Muscle of back (tissue), 13 donors: Measurements from ENCODE around the gene SLC16A3. TPM values are rescaled to one million over a fixed set of nuclear protein-coding genes. Genes with fewer than 3 reads are reported as not detected.
"Not testable (repeated sequence)": the region's sequence is repeated elsewhere in the genome, so short reads cannot be mapped to it uniquely, and the experiment has no call there.

ENCODE experiments used
- DNase-seq, 3 donors: peaks; one replicate each; pipeline versions ENCODE4 v3.0.0 to v3.0.0-alpha.2; 2013
- long read RNA-seq, 9 donors: transcript quantifications; one replicate each; lab custom pipeline, GENCODE V29; 2026
- polyA plus RNA-seq, 10 donors: library from polyadenylated mRNA; unstranded; fragments of 120-200 nt; gene quantifications; one replicate each; pipeline ENCODE4 v1.2.1, GENCODE V29; 2013; ENCODE audit not compliant: insufficient read length in 10 of 10

Gene SLC16A3
- 10 to 100 TPM; 20.2 to 39.1 (median 23.3) TPM for polyA plus RNA-seq
- long read RNA-seq, donor 1, full-length matches to known transcripts, result 5 of 15 reads
- long read RNA-seq, donor 1, partial matches to known transcripts, result 10 of 15 reads
- long read RNA-seq, donor 1, other reads (novel, unspliced or antisense), result 0 of 15 reads
- long read RNA-seq, donor 2, transcript SLC16A3-214 (5 exons, 2,002 nt), result major isoform, 7 of 7 reads
- long read RNA-seq, donor 2, partial matches to known transcripts, result 0 of 7 reads
- long read RNA-seq, donor 2, other reads (novel, unspliced or antisense), result 0 of 7 reads
- long read RNA-seq, donor 3, result 0 reads
- long read RNA-seq, donor 4, full-length matches to known transcripts, result 2 of 9 reads
- long read RNA-seq, donor 4, partial matches to known transcripts, result 7 of 9 reads
- long read RNA-seq, donor 4, other reads (novel, unspliced or antisense), result 0 of 9 reads
- long read RNA-seq, donor 5, full-length matches to known transcripts, result 2 of 2 reads
- long read RNA-seq, donor 5, partial matches to known transcripts, result 0 of 2 reads
- long read RNA-seq, donor 5, other reads (novel, unspliced or antisense), result 0 of 2 reads
- long read RNA-seq, donor 6, transcript SLC16A3-214 (5 exons, 2,002 nt), result major isoform, 9 of 9 reads
- long read RNA-seq, donor 6, partial matches to known transcripts, result 0 of 9 reads
- long read RNA-seq, donor 6, other reads (novel, unspliced or antisense), result 0 of 9 reads
- long read RNA-seq, donor 7, transcript SLC16A3-214 (5 exons, 2,002 nt), result major isoform, 5 of 18 reads
- long read RNA-seq, donor 7, partial matches to known transcripts, result 5 of 18 reads
- long read RNA-seq, donor 7, other reads (novel, unspliced or antisense), result 8 of 18 reads
- long read RNA-seq, donor 8, partial matches to known transcripts, result 0 of 1 reads
- long read RNA-seq, donor 8, other reads (novel, unspliced or antisense), result 0 of 1 reads
- long read RNA-seq, donor 9, partial matches to known transcripts, result 0 of 1 reads
- long read RNA-seq, donor 9, other reads (novel, unspliced or antisense), result 0 of 1 reads

- DNase-seq, result peak in 1 of 3 donors; percentile 75
Measured at GRCh38 chr17:82228842-82229697, at the start of gene SLC16A3. SLC16A3 (plus strand) TSS chr17:82229042; CDS start chr17:82236009, 6,967 bp downstream.

- DNase-seq, result no peak
Measured at GRCh38 chr17:82179412-82179811, 49.4 kb upstream of the SLC16A3 start.

DNA sequence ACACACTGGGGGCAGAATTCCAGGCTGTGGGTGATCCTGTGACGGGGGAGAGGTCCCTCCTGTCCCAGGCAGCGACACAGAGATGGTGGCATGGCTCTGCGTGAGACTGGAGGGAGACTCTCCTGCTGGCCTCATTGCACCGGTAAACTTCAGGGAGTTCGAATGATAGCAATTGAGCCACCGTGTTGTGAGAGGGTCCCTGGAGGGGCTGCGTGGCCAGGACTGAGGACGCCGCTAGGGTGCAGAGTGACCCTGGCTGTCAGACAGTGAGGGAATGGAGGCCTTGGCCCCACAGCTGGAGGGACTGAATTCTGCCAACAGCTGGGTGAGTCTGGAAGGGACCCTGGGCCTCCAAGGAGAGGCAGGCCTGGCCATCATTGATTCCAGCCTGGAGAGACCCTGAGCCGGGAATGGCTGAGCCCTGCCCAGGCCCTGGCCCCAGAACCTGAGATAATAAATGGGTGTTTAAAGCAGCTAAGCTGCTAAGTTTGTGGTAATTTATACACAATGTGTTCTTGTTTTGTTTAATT, 48.8 kb upstream of the SLC16A3 start:
- no peak for DNase-seq

DNA sequence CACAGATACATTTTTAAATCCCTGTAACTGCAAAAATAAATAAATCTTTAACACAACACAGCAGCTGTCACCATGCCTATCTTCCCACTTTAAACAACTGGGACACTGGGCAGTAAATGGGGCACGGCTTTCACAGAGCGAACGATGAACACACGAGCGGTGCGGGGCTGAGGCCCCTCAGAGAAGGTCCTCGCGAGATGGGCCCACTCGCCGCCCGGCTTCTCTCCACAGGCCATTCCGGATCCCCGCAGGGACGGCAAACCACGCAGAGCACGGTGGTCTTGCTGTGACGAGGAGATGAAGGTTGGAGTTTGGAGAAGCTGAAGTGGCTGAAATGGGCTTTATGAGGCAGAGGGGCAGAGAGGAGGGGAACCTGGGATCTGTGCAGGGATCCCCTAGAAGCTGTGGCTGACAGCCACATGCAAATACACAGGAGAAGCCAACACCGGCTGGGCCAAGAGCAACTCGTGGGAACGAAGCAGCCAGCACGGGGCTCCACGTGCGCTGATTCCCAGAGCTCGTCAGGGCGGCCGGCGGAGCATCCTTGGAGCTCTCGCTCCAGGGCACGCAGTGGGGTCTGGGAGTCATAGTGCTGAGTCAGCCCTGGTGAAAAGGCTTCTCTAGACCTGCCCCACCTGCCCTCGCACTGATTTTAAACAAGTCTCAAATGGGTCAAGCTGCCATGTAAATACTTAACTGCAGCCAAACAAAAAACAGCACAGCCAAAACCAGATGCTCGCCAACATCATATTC, 47.9 kb upstream of the SLC16A3 start:
- no peak for DNase-seq

DNA sequence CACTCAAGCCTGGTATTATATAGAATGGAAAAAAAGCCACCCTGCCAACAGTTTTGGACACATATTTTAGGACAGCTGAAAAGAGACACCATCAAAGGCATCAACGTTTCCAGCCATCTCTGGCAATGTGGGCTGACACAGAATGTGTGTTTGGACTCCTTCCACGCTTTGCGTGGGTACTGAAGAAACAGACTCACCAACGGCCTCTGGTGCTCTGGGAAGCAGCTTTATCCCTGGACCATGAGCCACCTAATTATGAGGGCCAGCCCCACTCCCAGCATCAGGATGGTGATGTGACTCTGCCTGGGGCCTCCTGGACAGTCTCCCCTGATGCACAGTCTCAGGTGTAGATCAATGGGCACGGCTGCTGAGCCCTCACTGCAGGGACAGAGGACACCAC, 44.1 kb upstream of the SLC16A3 start:
- DNase-seq, result no peak

GRCh38 chr17:82186221-82186620, 42.6 kb upstream of the SLC16A3 start:
- DNase-seq, result no peak

GRCh38 chr17:82187500-82187899, 41.3 kb upstream of the SLC16A3 start:
- no peak for DNase-seq

- DNase-seq, result no peak
Measured at GRCh38 chr17:82188001-82188961, 40.6 kb upstream of the SLC16A3 start.

- not testable (repeated sequence) for DNase-seq
Measured at GRCh38 chr17:82193050-82193449, 35.8 kb upstream of the SLC16A3 start.

DNA sequence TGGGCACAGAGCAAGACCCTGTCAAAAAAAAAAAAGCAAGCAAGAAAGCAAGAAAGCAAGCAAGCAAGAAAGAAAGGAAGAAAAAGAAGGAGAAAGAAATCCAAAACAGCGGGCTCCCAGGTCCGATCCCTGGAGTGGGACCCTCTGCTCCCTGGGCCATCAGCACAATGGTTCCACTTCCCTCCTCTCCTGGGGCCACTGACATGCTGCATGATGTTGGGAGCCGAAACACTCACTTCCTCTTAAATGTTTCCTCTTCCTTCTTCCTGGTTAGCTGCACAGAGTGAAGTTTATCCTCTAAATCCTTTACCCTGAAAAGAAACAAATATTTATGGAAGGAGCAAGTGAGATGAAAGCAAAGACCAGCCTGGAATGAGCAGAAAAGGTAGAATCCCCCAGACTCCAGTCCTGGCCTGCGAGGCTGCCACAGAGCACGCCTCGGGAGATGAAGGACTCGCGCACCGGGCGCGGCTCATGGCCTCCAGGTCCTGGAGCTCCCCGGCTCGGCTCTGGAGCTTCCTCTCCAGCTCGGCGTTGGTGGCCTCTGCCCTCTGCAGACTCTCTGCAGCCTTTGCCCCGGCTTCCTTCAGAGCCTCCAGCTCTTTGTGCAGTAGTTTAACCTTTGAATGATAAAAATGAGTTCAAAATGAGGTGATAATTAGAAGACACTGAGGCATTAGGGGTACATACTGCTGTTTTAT, 35.2 kb upstream of the SLC16A3 start:
- peak in 1 of 3 donors; percentile 34 for DNase-seq

DNA sequence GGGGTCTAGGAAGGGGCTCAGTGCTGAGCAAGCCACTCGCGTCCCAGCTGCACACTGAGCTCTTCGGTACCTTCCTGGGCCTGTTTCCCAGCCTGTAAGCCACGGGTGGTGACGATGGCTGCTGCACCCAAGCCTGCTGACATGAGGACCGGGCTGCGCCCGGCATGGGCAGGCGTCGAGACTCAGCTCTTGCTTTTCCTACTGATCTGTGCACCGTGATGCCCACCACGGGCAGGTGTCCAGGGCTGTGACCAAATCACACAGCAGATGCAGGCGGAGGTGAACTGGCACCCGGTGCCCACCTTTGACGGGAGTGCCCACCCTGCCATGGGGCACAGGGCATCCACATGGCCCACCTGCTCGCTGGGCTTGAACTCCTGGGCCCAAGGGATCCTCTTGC, 34.1 kb upstream of the SLC16A3 start:
- no peak for DNase-seq

- peak in 1 of 3 donors; percentile 26 for DNase-seq
Measured at GRCh38 chr17:82195675-82196672, 32.9 kb upstream of the SLC16A3 start.

- DNase-seq, result no peak
Measured at GRCh38 chr17:82198092-82198491, 30.8 kb upstream of the SLC16A3 start.

DNA sequence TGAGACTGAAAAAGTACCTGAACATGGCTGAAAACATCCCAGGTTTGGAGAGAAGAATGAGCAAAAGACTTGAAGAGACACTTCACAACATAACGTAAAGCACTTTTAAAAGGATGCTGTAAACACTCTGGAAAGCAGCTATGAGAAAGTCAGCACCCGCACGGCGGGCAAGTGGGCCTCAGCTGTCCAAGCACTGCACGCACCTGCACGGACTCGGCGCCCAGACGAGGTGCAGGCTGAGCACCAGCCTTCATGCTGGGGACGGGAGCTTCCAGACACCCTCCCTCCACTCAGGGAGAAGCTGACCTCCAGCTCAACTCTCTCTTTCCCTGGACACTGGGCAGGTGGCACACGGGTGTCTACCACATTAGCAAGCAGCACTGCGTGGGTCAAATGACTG, 29.3 kb upstream of the SLC16A3 start:
- no peak for DNase-seq

- no peak for DNase-seq
Measured at GRCh38 chr17:82200135-82200534, 28.7 kb upstream of the SLC16A3 start.

GRCh38 chr17:82200743-82201497, 27.9 kb upstream of the SLC16A3 start:
- no peak for DNase-seq
